Activated B cell treated with CpG ODN at 0.5 μM for 24 hours (primary cell): Measurements from ENCODE around the gene TUBE1. TPM values are rescaled to one million over a fixed set of nuclear protein-coding genes. Genes with fewer than 3 reads are reported as not detected.

Source experiments
- ATAC-seq: fragments of 200-7000 bp; cut with Tn5 transposase; one replicate; pipeline ENCODE4 v1.10.0; 2021; ENCODE audit warnings: low read depth, mild to moderate bottlenecking, moderate library complexity
- CTCF ChIA-PET: fragments of 350-600 bp; sonication (Branson Sonifier 250); formaldehyde crosslinking; loops from one replicate; lab custom pipeline; 2021; ENCODE audit warnings: antibody characterized with exemption; lab: Charles Lee
- POLR2A ChIA-PET: fragments of 350-600 bp; sonication (Branson Sonifier 250); formaldehyde crosslinking; loops from one replicate; lab custom pipeline; 2021; ENCODE audit warnings: antibody characterized with exemption; lab: Charles Lee
- DNase-seq: peaks from one replicate; pipeline ENCODE4 v3.0.0; 2022
- H3K27ac Mint-ChIP-seq: one replicate; pipeline ENCODE4 v1.8.0; 2020; ENCODE audit warnings: mixed read lengths
- H3K27me3 Mint-ChIP-seq: one replicate; pipeline ENCODE4 v1.8.0; 2021; ENCODE audit warnings: mixed read lengths
- H3K36me3 Mint-ChIP-seq: one replicate; pipeline ENCODE4 v1.8.0; 2021; ENCODE audit warnings: low read depth, mixed read lengths
- H3K4me1 Mint-ChIP-seq: one replicate; pipeline ENCODE4 v1.8.0; 2021; ENCODE audit warnings: mixed read lengths
- H3K4me3 Mint-ChIP-seq: one replicate; pipeline ENCODE4 v1.8.0; 2020; ENCODE audit warnings: mild to moderate bottlenecking, mixed read lengths
- H3K9me3 Mint-ChIP-seq: one replicate; pipeline ENCODE4 v1.8.0; 2020; ENCODE audit warnings: mixed read lengths
- CTCF ChIP-seq: fragments of 200-600 bp; IDR thresholded peaks from one replicate; pipeline ENCODE4 v1.8.0; 2022; ENCODE audit warnings: antibody characterized with exemption, mild to moderate bottlenecking
- intact Hi-C: fragments of 100-400 bp; cut with micrococcal nuclease; formaldehyde crosslinking; loops from one replicate; pipeline ENCODE4 v1.15.1; 2024
- total RNA-seq: library from RNA; stranded (reverse); gene quantifications from 2 replicates; pipeline ENCODE4 v1.2.3, GENCODE V29; 2022

TUBE1 gene
- total RNA-seq, 1 donor from 2014 or later, result 28.0 TPM

DNA sequence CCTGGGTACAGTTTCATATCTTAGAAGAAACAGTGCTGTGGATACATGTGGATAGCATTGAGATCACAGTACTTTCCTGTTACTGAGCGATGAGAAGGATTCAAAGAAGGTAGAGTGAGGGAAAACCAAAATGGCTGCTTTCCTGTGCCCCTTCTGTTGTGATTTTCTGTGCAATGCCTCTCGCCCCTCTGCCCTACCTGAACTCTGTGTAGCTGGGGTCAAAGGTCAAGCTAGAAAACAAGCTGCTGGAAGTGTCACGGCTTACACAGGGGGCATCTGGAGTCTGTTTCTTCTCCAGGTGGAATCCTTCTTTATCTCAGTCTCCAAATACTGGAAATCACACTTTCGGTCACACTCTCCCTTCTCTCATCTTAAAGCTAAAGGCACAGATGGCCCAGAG lies 60.3 kb downstream of the TUBE1 start:
- Mint-ChIP-seq H3K36me3 (no peaks in the 10 kb centered on the region), H3K27me3 (no peaks in the 10 kb centered on the region), H3K4me3 (no peak overlapping the region), H3K27ac (no peak overlapping the region), H3K4me1 (peaks cover 16% of the 10 kb centered on the region), H3K9me3 (peaks cover 11% of the 10 kb centered on the region)
- POLR2A ChIA-PET, result no interaction called here
- DNase-seq (no peak), ATAC-seq (no peak)
- no peak for TF ChIP-seq CTCF
- CTCF ChIA-PET, result interaction anchor here (0.8 to 4.0 kb wide), 3 partner anchors 14 to 317 kb away, joined by 3 to 24 read pairs (median 3); no protein-coding TSS in a partner anchor
- intact Hi-C loops, result no loop called here

DNA sequence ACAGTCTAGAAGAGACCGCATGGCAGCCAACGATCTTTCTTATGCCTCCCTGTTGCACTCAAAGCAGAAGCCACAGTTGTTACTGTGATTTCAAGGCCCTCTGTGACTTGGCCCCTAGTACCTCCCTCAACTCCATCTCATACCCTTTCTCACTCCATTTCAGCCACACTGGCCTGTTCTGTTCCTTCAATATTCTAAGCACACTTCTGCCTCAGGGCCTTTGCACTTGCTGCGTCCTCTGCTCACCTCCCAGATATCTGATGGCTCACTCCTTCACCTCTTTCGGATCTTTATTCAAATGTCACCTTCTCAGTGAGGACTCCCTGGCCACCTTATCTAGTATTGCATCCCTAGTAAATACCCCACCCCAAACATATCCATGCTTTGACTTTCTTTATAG lies 62.8 kb downstream of the TUBE1 start:
- intact Hi-C loops, result no loop called here
- ChIA-PET CTCF (no interaction called here), POLR2A (no interaction called here)
- no peak overlapping the region for H3K4me3 Mint-ChIP-seq
- ATAC-seq, result no peak
- H3K27ac Mint-ChIP-seq, result no peak overlapping the region
- TF ChIP-seq CTCF, result no peak
- DNase-seq, result no peak
- no peaks in the 10 kb centered on the region for H3K27me3 Mint-ChIP-seq
- peaks cover 16% of the 10 kb centered on the region for H3K4me1 Mint-ChIP-seq
- no peaks in the 10 kb centered on the region for H3K36me3 Mint-ChIP-seq
- H3K9me3 Mint-ChIP-seq, result peaks cover 11% of the 10 kb centered on the region

DNA sequence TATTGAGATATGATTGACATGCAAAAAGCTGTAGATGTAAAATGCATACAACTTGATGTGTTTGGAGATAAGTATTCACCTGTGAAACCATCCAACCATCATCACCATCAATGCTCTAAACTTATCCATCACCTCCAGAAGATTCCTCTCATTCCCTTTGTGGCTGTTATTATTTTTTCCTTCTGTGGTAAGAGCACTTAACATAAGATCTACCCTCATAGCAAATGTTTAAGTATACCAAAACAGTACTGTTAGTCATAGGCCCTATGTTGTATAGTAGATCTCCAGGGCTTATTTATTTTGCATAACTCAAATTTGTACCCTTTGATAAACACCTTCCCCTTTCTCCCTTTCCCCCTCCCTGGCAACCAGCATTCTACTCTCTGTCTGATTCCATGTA lies 64.5 kb downstream of the TUBE1 start:
- H3K4me1 Mint-ChIP-seq, result peaks cover 3% of the 10 kb centered on the region
- H3K27ac Mint-ChIP-seq, result no peak overlapping the region
- no peak for TF ChIP-seq CTCF
- no peak overlapping the region for H3K4me3 Mint-ChIP-seq
- no peaks in the 10 kb centered on the region for H3K27me3 Mint-ChIP-seq
- POLR2A ChIA-PET, result no interaction called here
- CTCF ChIA-PET, result no interaction called here
- H3K36me3 Mint-ChIP-seq, result no peaks in the 10 kb centered on the region
- DNase-seq, result no peak
- intact Hi-C loops, result no loop called here
- no peak for ATAC-seq
- H3K9me3 Mint-ChIP-seq, result peaks cover 11% of the 10 kb centered on the region

- H3K36me3 Mint-ChIP-seq, result no peaks in the 10 kb centered on the region
- ATAC-seq (no peak), DNase-seq (no peak)
- intact Hi-C loops, result no loop called here
- CTCF ChIA-PET, result no interaction called here
- H3K4me3 Mint-ChIP-seq, result no peak overlapping the region
- POLR2A ChIA-PET, result no interaction called here
- peaks cover 11% of the 10 kb centered on the region for H3K9me3 Mint-ChIP-seq
- H3K27ac Mint-ChIP-seq, result no peak overlapping the region
- H3K4me1 Mint-ChIP-seq, result no peaks in the 10 kb centered on the region
- H3K27me3 Mint-ChIP-seq, result no peaks in the 10 kb centered on the region
- no peak for TF ChIP-seq CTCF
Measured at GRCh38 chr6:112021691-112022310, 65.5 kb downstream of the TUBE1 start.

Other genes with a start within 250 kb of the TUBE1 start
- 57.8 and 64.7 TPM in 2 replicates for gene FYN, start 214.0 kb downstream of the TUBE1 start, total RNA-seq
- not detected in 2 replicates for gene CCN6, start 33.4 kb downstream of the TUBE1 start, total RNA-seq
- gene FAM229B, start 109 bp upstream of the TUBE1 start, total RNA-seq, result 2.0 and 2.6 TPM in 2 replicates
- gene LAMA4, start 167.1 kb upstream of the TUBE1 start, total RNA-seq, result not detected in 2 replicates